Endodermal cell (in vitro differentiated cells): ENCODE measurements around the gene P2RX7. TPM values are rescaled to one million over a fixed set of nuclear protein-coding genes. Genes with fewer than 3 reads are reported as not detected.

Experiments
- DNase-seq: peaks from one replicate; pipeline ENCODE4 v3.0.0-alpha.2; 2017
- H3K27ac ChIP-seq: 2 replicates; pipeline ENCODE4 v1.5.1; 2013; ENCODE audit warnings: mild to moderate bottlenecking, low read depth, low read length, moderate library complexity
- H3K27me3 ChIP-seq: 2 replicates; pipeline ENCODE4 v1.6.1; 2013; ENCODE audit warnings: mild to moderate bottlenecking, low read length, moderate library complexity; ENCODE audit not compliant: insufficient read depth, control insufficient read depth, poor library complexity, severe bottlenecking
- H3K36me3 ChIP-seq: 2 replicates; pipeline ENCODE4 v1.7.0; 2013; ENCODE audit warnings: mild to moderate bottlenecking, low read length, moderate library complexity; ENCODE audit not compliant: control insufficient read depth, insufficient read depth
- H3K4me1 ChIP-seq: one replicate; pipeline ENCODE4 v1.7.0; 2013; ENCODE audit warnings: low read length; ENCODE audit not compliant: control insufficient read depth, insufficient read depth
- H3K4me3 ChIP-seq: 2 replicates; pipeline ENCODE4 v1.5.1; 2013; ENCODE audit warnings: mild to moderate bottlenecking, low read length, moderate library complexity
- H3K9ac ChIP-seq: 2 replicates; pipeline ENCODE4 v1.6.1; 2013; ENCODE audit warnings: mild to moderate bottlenecking, low read length, moderate library complexity; ENCODE audit not compliant: poor library complexity, severe bottlenecking; ENCODE audit errors: extremely low read depth
- H3K9me3 ChIP-seq: 2 replicates; pipeline ENCODE4 v1.6.1; 2013; ENCODE audit warnings: mild to moderate bottlenecking, low read length, moderate library complexity; ENCODE audit not compliant: control insufficient read depth
- H3K27ac Mint-ChIP-seq: 2 replicates; pipeline ENCODE4 v1.8.0; 2020; ENCODE audit warnings: mixed read lengths
- H3K27me3 Mint-ChIP-seq: 2 replicates; pipeline ENCODE4 v1.8.0; 2021; ENCODE audit warnings: mild to moderate bottlenecking, mixed read lengths; ENCODE audit not compliant: insufficient read depth
- H3K36me3 Mint-ChIP-seq: 2 replicates; pipeline ENCODE4 v1.8.0; 2020; ENCODE audit warnings: low read depth, mixed read lengths
- H3K4me1 Mint-ChIP-seq: 2 replicates; pipeline ENCODE4 v1.8.0; 2020; ENCODE audit warnings: mixed read lengths
- H3K4me3 Mint-ChIP-seq: 2 replicates; pipeline ENCODE4 v1.8.0; 2020; ENCODE audit warnings: mild to moderate bottlenecking, moderate library complexity, mixed read lengths
- H3K9me3 Mint-ChIP-seq: 2 replicates; pipeline ENCODE4 v1.8.0; 2020; ENCODE audit warnings: mild to moderate bottlenecking, mixed read lengths
- CTCF ChIP-seq: fragments of 200-600 bp; sonication (generic); conservative IDR thresholded peaks from 2 replicates; pipeline ENCODE4 v1.5.0; 2021; ENCODE audit warnings: antibody characterized with exemption, mild to moderate bottlenecking
- WGBS, 2 experiments: methylation state at CpG; one replicate each; pipeline versions ENCODE4 v1.1.5 to v1.1.7; 2013; ENCODE audit warnings: missing lambda C conversion rate in 2 of 2, mixed read lengths in 1 of 2; ENCODE audit not compliant: insufficient coverage in 1 of 2, insufficient read length in 1 of 2; 5-methylcytosine and 5-hydroxymethylcytosine counted together
- total RNA-seq, 2 donors: library from RNA; stranded (reverse); fragmentation: NEBNext Ultra II Directional in 1 of 2; extraction: Animal tissue kit (Norgen Biotek cat#: 25700) in 1 of 2; gene quantifications; 2 replicates in 1 of 2; 3 replicates in 1 of 2; pipeline ENCODE4 v1.2.1, GENCODE V29; 2021

The P2RX7 gene
- total RNA-seq, 2 donors from 2014 or later = 0.18 TPM; not detected in 1

DNA sequence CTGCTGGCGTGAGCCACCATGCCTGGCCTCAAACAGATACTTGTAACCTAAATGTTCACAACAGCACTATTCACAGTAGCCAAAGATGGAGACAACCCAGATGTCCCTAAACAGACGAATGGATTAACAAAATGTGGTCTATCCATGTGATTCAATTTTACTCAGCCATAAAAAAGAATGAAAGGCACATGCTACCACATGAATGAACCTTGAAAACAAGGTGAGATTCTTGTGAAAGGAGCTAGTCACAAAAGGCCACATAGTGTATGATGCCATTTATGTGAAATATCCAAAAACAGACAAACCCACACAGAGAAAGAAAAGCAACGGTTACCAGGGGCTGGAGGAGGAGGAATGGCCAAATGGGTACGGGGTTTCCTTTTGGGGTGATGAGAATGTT lies 19.6 kb upstream of the P2RX7 start:
- TF ChIP-seq CTCF = no peak
- peaks cover 3% of the 10 kb centered on the region for H3K27me3 Mint-ChIP-seq
- no peaks in the 10 kb centered on the region for H3K4me1 Mint-ChIP-seq
- Histone ChIP-seq H3K9ac (no peak overlapping the region), H3K27me3 (no peaks in the 10 kb centered on the region), H3K36me3 (no peaks in the 10 kb centered on the region), H3K27ac (no peak overlapping the region), H3K4me3 (no peak overlapping the region), H3K4me1 (no peaks in the 10 kb centered on the region), H3K9me3 (no peaks in the 10 kb centered on the region)
- H3K4me3 Mint-ChIP-seq = no peak overlapping the region
- no peaks in the 10 kb centered on the region for H3K36me3 Mint-ChIP-seq
- 81 to 90% methylated on average over 2 to 4 of the region's 4 CpGs for WGBS, 2 experiments
- H3K27ac Mint-ChIP-seq = no peak overlapping the region
- DNase-seq = no peak
- H3K9me3 Mint-ChIP-seq = no peaks in the 10 kb centered on the region

DNA sequence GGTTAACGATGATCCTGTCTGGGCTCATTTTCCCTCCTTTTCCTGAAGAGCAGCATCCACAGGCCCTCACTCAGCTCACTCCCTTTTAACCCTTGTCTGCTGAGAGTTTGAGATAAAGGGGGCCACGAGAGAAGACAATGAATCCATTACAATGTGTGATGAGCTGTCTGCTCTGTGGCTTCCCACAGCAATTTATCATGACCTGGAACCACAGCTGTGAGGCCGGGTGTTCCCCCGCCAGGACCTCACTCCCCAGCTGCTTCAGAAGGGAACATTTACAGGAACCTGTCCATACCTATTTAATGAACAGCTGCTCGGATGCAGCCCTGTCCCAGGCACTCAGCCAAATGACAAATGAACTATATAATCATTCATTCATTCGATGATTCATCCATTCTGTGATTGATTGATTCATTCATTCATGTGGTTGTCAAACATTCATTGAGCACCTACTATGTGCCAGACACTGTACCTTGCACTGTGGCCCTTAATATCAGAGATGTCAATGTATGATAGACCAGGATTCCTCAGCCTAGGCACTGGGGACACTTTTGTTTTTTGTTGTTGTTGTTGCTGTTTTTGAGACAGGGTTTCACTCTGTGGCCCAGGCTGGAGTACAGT lies 18.5 kb upstream of the P2RX7 start:
- no peak overlapping the region for H3K27ac ChIP-seq
- peaks cover 7% of the 10 kb centered on the region for H3K27me3 Mint-ChIP-seq
- H3K36me3 ChIP-seq = no peaks in the 10 kb centered on the region
- no peak overlapping the region for H3K4me3 Mint-ChIP-seq
- H3K4me1 Mint-ChIP-seq = no peaks in the 10 kb centered on the region
- DNase-seq = no peak
- TF ChIP-seq CTCF = no peak
- H3K27me3 ChIP-seq = no peaks in the 10 kb centered on the region
- no peak overlapping the region for H3K4me3 ChIP-seq
- H3K4me1 ChIP-seq = no peaks in the 10 kb centered on the region
- H3K36me3 Mint-ChIP-seq = no peaks in the 10 kb centered on the region
- no peak overlapping the region for H3K9ac ChIP-seq
- WGBS, 2 experiments = 77 to 84% methylated on average over 5 to 6 of the region's 6 CpGs
- no peaks in the 10 kb centered on the region for H3K9me3 ChIP-seq
- no peak overlapping the region for H3K27ac Mint-ChIP-seq
- no peaks in the 10 kb centered on the region for H3K9me3 Mint-ChIP-seq

GRCh38 chr12:121114806-121115205 lies 17.9 kb upstream of the P2RX7 start:
- H3K36me3 ChIP-seq = no peaks in the 10 kb centered on the region
- H3K27ac Mint-ChIP-seq = no peak overlapping the region

More at GRCh38 chr12:121114806-121115205, 17.9 kb upstream of the P2RX7 start:
- H3K27ac ChIP-seq = no peak overlapping the region
- Mint-ChIP-seq H3K36me3 (no peaks in the 10 kb centered on the region), H3K4me3 (no peak overlapping the region), H3K9me3 (no peaks in the 10 kb centered on the region), H3K27me3 (peaks cover 12% of the 10 kb centered on the region), H3K4me1 (no peaks in the 10 kb centered on the region)
- no peak overlapping the region for H3K9ac ChIP-seq
- WGBS, 2 experiments = 54 to 65% methylated on average over 2 of the region's 2 CpGs
- H3K9me3 ChIP-seq = no peaks in the 10 kb centered on the region
- no peak for TF ChIP-seq CTCF
- H3K27me3 ChIP-seq = no peaks in the 10 kb centered on the region
- no peak for DNase-seq
- no peak overlapping the region for H3K4me3 ChIP-seq
- H3K4me1 ChIP-seq = no peaks in the 10 kb centered on the region
